ENCODE data around the gene ZCCHC8. TPM values are rescaled to one million over a fixed set of nuclear protein-coding genes. Genes with fewer than 3 reads are reported as not detected.

ZCCHC8 gene
- 12.6 and 15.0 TPM in 2 replicates for total RNA-seq

GRCh38 chr12:122500685-122501488 lies at the start of gene ZCCHC8:
Gene ZCCHC8, minus strand, starts transcription at chr12:122500932. Its CDS starts 92 bp downstream, at chr12:122500840.

GRCh38 chr12:122526683-122527477 lies 26.1 kb upstream of the ZCCHC8 start, which contains the start of the genes KNTC1 and RSRC2:
Gene KNTC1, plus strand, starts transcription at chr12:122527249. Its CDS starts 2,815 bp downstream, at chr12:122530064.
Gene RSRC2, minus strand, starts transcription at chr12:122526936. Its CDS starts 83 bp downstream, at chr12:122526853.

GRCh38 chr12:122421821-122422729 lies 78.7 kb downstream of the ZCCHC8 start, which contains the start of gene CLIP1:
Gene CLIP1, minus strand, starts transcription at chr12:122422669. Its CDS starts 42,217 bp downstream, at chr12:122380452.

Other genes starting within 250 kb of the ZCCHC8 start
- gene VPS33A, start 234.4 kb downstream of the ZCCHC8 start, total RNA-seq = 16.9 and 19.1 TPM in 2 replicates
- gene CLIP1, start 78.3 kb downstream of the ZCCHC8 start, total RNA-seq = 23.6 and 28.7 TPM in 2 replicates
- 28.8 and 40.3 TPM in 2 replicates for gene RSRC2, start 26.0 kb upstream of the ZCCHC8 start, total RNA-seq
- gene KNTC1, start 26.3 kb upstream of the ZCCHC8 start, total RNA-seq = 14.2 TPM in 2 replicates
- gene HCAR2, start 202.4 kb upstream of the ZCCHC8 start, total RNA-seq = not detected in 2 replicates
- gene HCAR3, start 215.9 kb upstream of the ZCCHC8 start, total RNA-seq = not detected in 2 replicates
- gene HCAR1, start 229.9 kb upstream of the ZCCHC8 start, total RNA-seq = under 0.01 TPM in 2 replicates

Measured in dermis lymphatic vessel endothelial cell (primary cell).